ENCODE measurements around the gene KIFC3. TPM values are rescaled to one million over a fixed set of nuclear protein-coding genes. Genes with fewer than 3 reads are reported as not detected.

KIFC3 gene
- polyA plus RNA-seq, 4 donors, result 43.6 to 86.5 (median 69.3) TPM

Other genes with a start within 250 kb of the KIFC3 start
- gene ADGRG1, start 173.9 kb downstream of the KIFC3 start, polyA plus RNA-seq (ENCODE audit: insufficient read length in 4 of 4), result 10 to 100 TPM; 70.6 to 91.4 (median 84.6) TPM
- gene ADGRG3, start 134.2 kb downstream of the KIFC3 start, polyA plus RNA-seq (ENCODE audit: insufficient read length in 4 of 4), result under 1 TPM in 3 of 4 donors, not detected in 1; 0.23 to 0.32 (median 0.29) TPM
- 1 to 10 TPM; 3.0 to 3.9 (median 3.6) TPM for gene DRC7, start 107.7 kb downstream of the KIFC3 start, polyA plus RNA-seq (ENCODE audit: insufficient read length in 4 of 4)
- gene KATNB1, start 66.7 kb downstream of the KIFC3 start, polyA plus RNA-seq (ENCODE audit: insufficient read length in 4 of 4), result 10 to 100 TPM; 19.3 to 26.8 (median 23.3) TPM
- gene CNGB1, start 168.6 kb upstream of the KIFC3 start, polyA plus RNA-seq (ENCODE audit: insufficient read length in 4 of 4), result under 1 TPM in 2 of 4 donors, not detected in 2; 0.03 to 0.08 TPM
- gene ZNF319, start 198.2 kb upstream of the KIFC3 start, polyA plus RNA-seq (ENCODE audit: insufficient read length in 4 of 4), result 10 to 100 TPM in 2 of 4 donors, 1 to 10 TPM in 2; 8.9 to 14.6 (median 11.6) TPM
- 10 to 100 TPM; 20.8 to 30.1 (median 22.0) TPM for gene USB1, start 198.9 kb upstream of the KIFC3 start, polyA plus RNA-seq (ENCODE audit: insufficient read length in 4 of 4)
- gene MMP15, start 223.3 kb upstream of the KIFC3 start, polyA plus RNA-seq (ENCODE audit: insufficient read length in 4 of 4), result 10 to 100 TPM; 12.8 to 19.9 (median 16.3) TPM